GM12878 (cell line): ENCODE results near the gene PRKAR1A. TPM values are rescaled to one million over a fixed set of nuclear protein-coding genes. Genes with fewer than 3 reads are reported as not detected.

Experiments used
- ATAC-seq: fragments of 200-7000 bp; cut with Tn5 transposase; 3 replicates; pipeline ENCODE4 v1.9.1; 2020; ENCODE audit warnings: mild to moderate bottlenecking, moderate library complexity
- BruUV-seq: library from RNA; stranded (reverse); fragments of 400-500 nt; replicated peaks from 2 replicates; lab custom pipeline; 2021; lab: Mats Ljungman, UMichigan
- CTCF ChIA-PET: fragments of 300-600 bp; sonication (Branson Sonifier 250); formaldehyde crosslinking; extraction: SDS; loops from one replicate; lab custom pipeline; 2021; ENCODE audit warnings: inconsistent platforms; lab: Yijun Ruan, JAX
- POLR2A ChIA-PET: fragments of 350-600 bp; formaldehyde crosslinking; extraction: SDS; loops from one replicate; lab custom pipeline; 2021; ENCODE audit warnings: inconsistent platforms; lab: Charles Lee
- RAD21 ChIA-PET: fragments of 300-600 bp; sonication (Branson Sonifier 250); formaldehyde crosslinking; loops from one replicate; lab custom pipeline; 2023; ENCODE audit warnings: antibody characterized with exemption; ENCODE audit not compliant: unreplicated experiment; lab: Charles Lee
- SMC1A ChIA-PET: fragments of 300-600 bp; sonication (Branson Sonifier 250); formaldehyde crosslinking; loops from one replicate; lab custom pipeline; 2023; ENCODE audit not compliant: unreplicated experiment, uncharacterized antibody; lab: Charles Lee
- DNase-seq: peaks from one replicate; pipeline ENCODE4 v3.0.0-alpha.2; 2011; ENCODE audit warnings: low read depth, low spot score
- FAIRE-seq: peaks from 3 replicates; lab custom pipeline; 2011; peaks lifted over from hg19 to GRCh38; lab: Jason Lieb, UNC
- H2AFZ ChIP-seq: 2 replicates; pipeline ENCODE4 v1.6.0; 2011; ENCODE audit warnings: low read depth, low read length, control low read depth; ENCODE audit not compliant: control insufficient read depth
- H3K27ac ChIP-seq: 2 replicates; pipeline ENCODE4 v1.5.1; 2011; ENCODE audit warnings: control low read depth; ENCODE audit not compliant: control insufficient read depth, insufficient read depth
- H3K27me3 ChIP-seq, 2 experiments: replicated peaks in 1 of 2; 2 replicates each; pipeline versions ENCODE4 v1.6.0 to v1.6.1; 2011; ENCODE audit warnings: low read length in 1 of 2; ENCODE audit not compliant: control insufficient read depth in 2 of 2, insufficient read depth in 2 of 2
- H3K36me3 ChIP-seq, 2 experiments: 2 replicates each; pipeline ENCODE4 v1.5.1; 2011; ENCODE audit warnings: low read length in 1 of 2; ENCODE audit not compliant: control insufficient read depth in 2 of 2, insufficient read depth in 2 of 2
- H3K4me1 ChIP-seq: 2 replicates; pipeline ENCODE4 v1.6.1; 2011; ENCODE audit warnings: mild to moderate bottlenecking, low read length, moderate library complexity, mixed read lengths; ENCODE audit not compliant: control insufficient read depth, insufficient read depth
- H3K4me2 ChIP-seq: 2 replicates; pipeline ENCODE4 v1.6.0; 2011; ENCODE audit warnings: control low read depth; ENCODE audit not compliant: control insufficient read depth, insufficient read depth
- H3K4me3 ChIP-seq: fragments of 200-600 bp; sonication (generic); 2 replicates; pipeline ENCODE4 v1.5.1; 2016
- H3K79me2 ChIP-seq: 2 replicates; pipeline ENCODE4 v1.6.0; 2011; ENCODE audit warnings: low read length; ENCODE audit not compliant: control insufficient read depth, insufficient read depth
- H3K9ac ChIP-seq: 2 replicates; pipeline ENCODE4 v1.8.0; 2011; ENCODE audit warnings: low read length, control low read depth, mixed read lengths; ENCODE audit not compliant: control insufficient read depth, insufficient read depth
- H3K9me3 ChIP-seq: replicated peaks from 3 replicates; pipeline ENCODE4 v1.5.1; 2011; ENCODE audit warnings: mild to moderate bottlenecking, low read length; ENCODE audit not compliant: control insufficient read depth, insufficient read depth
- H4K20me1 ChIP-seq: 2 replicates; pipeline ENCODE4 v1.6.0; 2011; ENCODE audit not compliant: control insufficient read depth, insufficient read depth
- ZNF592 ChIP-seq: fragments of 450-650 bp; IDR thresholded peaks from 2 replicates; pipeline ENCODE4 v1.6.1; 2017; ENCODE audit warnings: mild to moderate bottlenecking, moderate library complexity
- WGBS: methylation state at CpG from one replicate; pipeline ENCODE4 v1.1.6; 2016; ENCODE audit warnings: low lambda C conversion rate; ENCODE audit not compliant: insufficient replicate concordance, insufficient coverage; ENCODE audit errors: missing lambda C conversion rate; 5-methylcytosine and 5-hydroxymethylcytosine counted together
- in situ Hi-C: fragments of 300-500 bp; cut with MboI; formaldehyde crosslinking; loops from 9 replicates; pipeline ENCODE4 v1.14.3; 2018; ENCODE audit warnings: mixed read lengths
- intact Hi-C: fragments of 100-400 bp; cut with micrococcal nuclease; formaldehyde crosslinking; loops from one replicate; pipeline ENCODE4 v1.14.2; 2022; ENCODE audit not compliant: unreplicated experiment
- polyA plus RNA-seq, 11 experiments: library from polyadenylated mRNA; depleted of rRNA in 4 of 11; unstranded in 6 of 11; stranded (reverse) in 5 of 11; fragments of >200 nt; fragmentation: Nextera tagmentation in 4 of 11; fragmentation: Illumina TruSeq in 1 of 11; extraction: Ambion mirVana in 4 of 11; extraction: Trizol in 1 of 11; gene quantifications; 1 replicate in 1 of 11; 2 replicates in 10 of 11; pipeline versions ENCODE4 v1.2.1 to v1.2.3, GENCODE V29; 2011 to 2016; ENCODE audit warnings: inconsistent platforms in 2 of 11, missing spikeins in 2 of 11, low read depth in 1 of 11
- total RNA-seq, 4 experiments: library from RNA; depleted of rRNA in 3 of 4; stranded (reverse); fragments of >200 nt in 3 of 4; fragmentation: Illumina TruSeq in 1 of 4; extraction: Trizol in 1 of 4; gene quantifications; 2 replicates each; pipeline versions ENCODE4 v1.2.1 to v1.2.3, GENCODE V29; 2013 to 2021
- TF ChIP-seq, protein P1 (sequence below), 3 experiments: IDR thresholded peaks in 2 of 3; conservative IDR thresholded peaks in 1 of 3; 2 replicates each; pipeline ENCODE4 v1.5.1; 2011; ENCODE audit warnings: low read depth in 3 of 3, low read length in 3 of 3, mild to moderate bottlenecking in 3 of 3, control low read depth in 2 of 3, moderate library complexity in 2 of 3, inconsistent platforms in 1 of 3, mixed read lengths in 1 of 3; ENCODE audit not compliant: control insufficient read depth in 2 of 3, insufficient read depth in 1 of 3; ENCODE audit errors: extremely low read depth in 1 of 3

The PRKAR1A gene
- total and polyA plus RNA-seq, 10 of the 15 experiments (the other 5 are each of a cell fraction or from before 2014, with no cell fraction given) = 29.1 to 200 (median 125) TPM

DNA sequence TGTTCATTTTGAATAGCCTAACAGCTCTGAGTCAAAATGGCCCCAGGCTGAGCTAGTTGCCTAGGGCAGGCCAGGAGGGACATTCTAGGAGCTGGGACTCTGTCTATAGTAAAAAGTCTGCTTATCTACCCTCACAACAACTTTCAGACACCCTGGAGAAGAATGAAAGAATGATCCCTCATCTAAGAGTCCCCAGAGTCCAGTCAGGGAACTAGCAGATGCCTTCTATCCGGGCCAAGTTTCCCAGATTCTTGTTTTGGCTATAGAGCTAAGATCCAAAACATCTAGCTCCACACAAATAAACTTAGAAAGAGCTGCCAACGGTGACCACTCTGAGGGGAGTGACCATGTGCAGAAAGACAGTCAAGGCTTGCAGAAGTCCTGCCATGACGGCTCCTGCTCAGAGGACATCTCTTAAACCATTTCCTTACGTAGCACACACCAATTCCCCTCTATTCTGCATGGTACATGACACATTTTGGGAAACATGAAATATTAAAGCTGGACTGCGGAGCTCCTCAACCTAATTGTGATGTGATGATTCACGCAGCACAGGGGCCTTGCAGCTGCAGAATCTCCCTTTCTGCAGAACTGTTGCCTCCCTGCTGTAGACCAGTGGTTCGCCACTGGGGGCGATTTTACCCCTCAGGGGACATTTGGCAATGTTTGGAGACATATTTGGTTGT, 64.7 kb downstream of the PRKAR1A start:
- POLR2A ChIA-PET = no interaction called here
- H3K27me3 ChIP-seq = no peaks in the 10 kb centered on the region
- RAD21 ChIA-PET = no interaction called here
- H3K36me3 ChIP-seq = no peaks in the 10 kb centered on the region
- TF ChIP-seq, protein P1, sequence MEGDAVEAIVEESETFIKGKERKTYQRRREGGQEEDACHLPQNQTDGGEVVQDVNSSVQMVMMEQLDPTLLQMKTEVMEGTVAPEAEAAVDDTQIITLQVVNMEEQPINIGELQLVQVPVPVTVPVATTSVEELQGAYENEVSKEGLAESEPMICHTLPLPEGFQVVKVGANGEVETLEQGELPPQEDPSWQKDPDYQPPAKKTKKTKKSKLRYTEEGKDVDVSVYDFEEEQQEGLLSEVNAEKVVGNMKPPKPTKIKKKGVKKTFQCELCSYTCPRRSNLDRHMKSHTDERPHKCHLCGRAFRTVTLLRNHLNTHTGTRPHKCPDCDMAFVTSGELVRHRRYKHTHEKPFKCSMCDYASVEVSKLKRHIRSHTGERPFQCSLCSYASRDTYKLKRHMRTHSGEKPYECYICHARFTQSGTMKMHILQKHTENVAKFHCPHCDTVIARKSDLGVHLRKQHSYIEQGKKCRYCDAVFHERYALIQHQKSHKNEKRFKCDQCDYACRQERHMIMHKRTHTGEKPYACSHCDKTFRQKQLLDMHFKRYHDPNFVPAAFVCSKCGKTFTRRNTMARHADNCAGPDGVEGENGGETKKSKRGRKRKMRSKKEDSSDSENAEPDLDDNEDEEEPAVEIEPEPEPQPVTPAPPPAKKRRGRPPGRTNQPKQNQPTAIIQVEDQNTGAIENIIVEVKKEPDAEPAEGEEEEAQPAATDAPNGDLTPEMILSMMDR (IDR thresholded peaks at IDR 0.05 in 2 of 3, conservative IDR thresholded peaks at IDR 0.05 in 1 of 3; ENCODE audit: control insufficient read depth in 2 of 3, extremely low read depth in 1 of 3, insufficient read depth in 1 of 3, low read depth in 3 of 3, low read length in 3 of 3) = peak in 1 of 3 experiments; percentile 14; a peak in 1 of 6 replicates
- TF ChIP-seq ZNF592 = no peak
- no peak overlapping the region for H2AFZ ChIP-seq
- CTCF ChIA-PET = no interaction called here
- no TSS peak for BruUV-seq
- DNase-seq (no peak), FAIRE-seq (no peak), ATAC-seq (peak; percentile 34; the same call in 1 of the 3 replicates)
- no peaks in the 10 kb centered on the region for H4K20me1 ChIP-seq
- no peaks in the 10 kb centered on the region for H3K79me2 ChIP-seq
- H3K9me3 ChIP-seq = no peaks in the 10 kb centered on the region
- H3K4me3 ChIP-seq = no peak overlapping the region
- no peak overlapping the region for H3K9ac ChIP-seq
- intact Hi-C loops = no loop called here
- H3K27ac ChIP-seq = no peak overlapping the region
- H3K4me1 ChIP-seq = no peaks in the 10 kb centered on the region
- H3K4me2 ChIP-seq = no peak overlapping the region
- SMC1A ChIA-PET = no interaction called here
- in situ Hi-C loops = no loop called here
- WGBS = 23% methylated on average over 8 of the region's 8 CpGs
